ENCODE measurements around the gene DPP10. TPM values are rescaled to one million over a fixed set of nuclear protein-coding genes. Genes with fewer than 3 reads are reported as not detected.

DPP10 gene
- total and polyA plus RNA-seq, 4 experiments from 2014 or later, result not detected

- H3K4me3 Mint-ChIP-seq, result no peak overlapping the region
Measured at GRCh38 chr2:114426756-114427155, 15.7 kb upstream of the DPP10 start.

DNA sequence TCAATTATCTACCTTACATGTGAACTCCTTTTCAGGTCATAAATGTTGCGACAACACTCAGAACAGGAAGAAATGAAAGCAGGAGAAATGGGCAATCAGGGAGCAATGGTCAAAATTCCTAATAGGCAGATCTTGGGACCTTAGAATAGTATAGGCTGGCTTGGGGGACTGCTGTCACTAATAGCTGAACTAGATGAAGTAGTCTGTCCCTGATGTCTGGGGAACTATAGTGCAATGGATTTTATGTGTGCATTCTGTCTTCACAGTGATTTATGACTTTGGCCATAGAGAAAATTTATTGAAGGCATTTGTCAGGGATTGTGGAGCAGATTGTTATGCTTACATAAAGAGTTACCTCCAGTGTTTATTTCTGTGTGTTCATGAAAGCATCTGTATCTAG lies 6.1 kb upstream of the DPP10 start:
- H3K27me3 Mint-ChIP-seq, result peaks cover 0 to 7% of the 10 kb centered on the region in 2 donors
- ChIA-PET POLR2A (ENCODE audit: partially characterized antibody) (no interaction called here), CTCF (ENCODE audit: partially characterized antibody) (no interaction called here)
- H3K4me1 Mint-ChIP-seq, result no peaks in the 10 kb centered on the region
- H3K36me3 Mint-ChIP-seq, result no peaks in the 10 kb centered on the region
- no peaks in the 10 kb centered on the region for H3K36me3 ChIP-seq (ENCODE audit: insufficient read depth, low read length)
- no peak overlapping the region for H3K27ac ChIP-seq (ENCODE audit: low read depth, low read length)
- H3K9me3 ChIP-seq (ENCODE audit: control insufficient read depth in 1 of 2, low read length in 2 of 2), result no peaks in the 10 kb centered on the region
- no peak overlapping the region for H3K27ac Mint-ChIP-seq
- H3K27me3 ChIP-seq (ENCODE audit: insufficient read depth, low read length), result no peaks in the 10 kb centered on the region
- no peak overlapping the region for H3K4me3 ChIP-seq (ENCODE audit: low read length in 2 of 2)
- peaks cover 0 to 5% (median under 1%) of the 10 kb centered on the region in 8 donors for H3K9me3 Mint-ChIP-seq
- intact Hi-C loops (cut with micrococcal nuclease), result no loop called here
- no peaks in the 10 kb centered on the region for H3K4me1 ChIP-seq (ENCODE audit: insufficient read depth, low read length)
- H3K4me3 Mint-ChIP-seq, result no peak overlapping the region
- no peak for DNase-seq

More at GRCh38 chr2:114426756-114427155, 15.7 kb upstream of the DPP10 start:
- POLR2A ChIA-PET (ENCODE audit: partially characterized antibody), result no interaction called here
- CTCF ChIA-PET (ENCODE audit: partially characterized antibody), result no interaction called here
- no peaks in the 10 kb centered on the region for H3K4me1 ChIP-seq (ENCODE audit: insufficient read depth, low read length)
- no peaks in the 10 kb centered on the region for H3K36me3 Mint-ChIP-seq
- H3K27me3 ChIP-seq (ENCODE audit: insufficient read depth, low read length), result no peaks in the 10 kb centered on the region
- intact Hi-C loops (cut with micrococcal nuclease), result no loop called here
- peaks cover 0 to 4% (median 0%) of the 10 kb centered on the region in 8 donors for H3K9me3 Mint-ChIP-seq
- H3K4me3 ChIP-seq (ENCODE audit: low read length in 2 of 2), result no peak overlapping the region
- H3K27me3 Mint-ChIP-seq, result peaks cover 0 to 2% of the 10 kb centered on the region in 2 donors
- no peak for DNase-seq
- H3K27ac Mint-ChIP-seq, result no peak overlapping the region
- no peaks in the 10 kb centered on the region for H3K4me1 Mint-ChIP-seq
- no peak overlapping the region for H3K27ac ChIP-seq (ENCODE audit: low read depth, low read length)
- H3K36me3 ChIP-seq (ENCODE audit: insufficient read depth, low read length), result no peaks in the 10 kb centered on the region
- no peaks in the 10 kb centered on the region for H3K9me3 ChIP-seq (ENCODE audit: control insufficient read depth in 1 of 2, low read length in 2 of 2)

GRCh38 chr2:114446571-114446970 lies 4.1 kb downstream of the DPP10 start:
- Histone ChIP-seq H3K4me3 (ENCODE audit: low read length in 2 of 2) (no peak overlapping the region), H3K36me3 (ENCODE audit: insufficient read depth, low read length) (no peaks in the 10 kb centered on the region), H3K27ac (ENCODE audit: low read depth, low read length) (no peak overlapping the region), H3K9me3 (ENCODE audit: control insufficient read depth in 1 of 2, low read length in 2 of 2) (no peaks in the 10 kb centered on the region), H3K27me3 (ENCODE audit: insufficient read depth, low read length) (no peaks in the 10 kb centered on the region), H3K4me1 (ENCODE audit: insufficient read depth, low read length) (no peaks in the 10 kb centered on the region)
- no peak for DNase-seq
- Mint-ChIP-seq H3K9me3 (no peaks in the 10 kb centered on the region), H3K4me3 (no peak overlapping the region), H3K27me3 (no peaks in the 10 kb centered on the region), H3K36me3 (no peaks in the 10 kb centered on the region), H3K4me1 (no peaks in the 10 kb centered on the region), H3K27ac (no peak overlapping the region)
- CTCF ChIA-PET (ENCODE audit: partially characterized antibody), result no interaction called here
- intact Hi-C loops (cut with micrococcal nuclease), result no loop called here
- POLR2A ChIA-PET (ENCODE audit: partially characterized antibody), result no interaction called here

DNA sequence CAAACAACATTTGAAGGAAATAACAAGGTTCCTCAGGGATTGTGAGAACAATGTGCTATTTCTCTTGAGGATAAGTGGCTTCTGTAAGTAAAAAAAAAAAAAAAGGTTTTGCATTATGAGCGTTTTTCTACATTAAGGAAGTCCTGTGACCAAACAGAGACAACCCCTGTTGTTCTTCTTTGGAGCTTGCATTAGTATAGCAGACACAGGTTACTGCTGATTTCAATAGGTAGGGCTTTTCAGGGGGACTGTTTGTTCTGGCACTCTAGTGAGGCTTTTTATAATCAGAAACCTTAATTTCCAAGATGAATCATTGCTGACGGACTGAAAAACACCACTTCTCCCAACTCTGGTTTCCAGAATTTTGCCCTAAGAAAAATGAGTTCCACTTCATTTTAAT lies 8.2 kb downstream of the DPP10 start:
- CTCF ChIA-PET (ENCODE audit: partially characterized antibody), result no interaction called here
- POLR2A ChIA-PET (ENCODE audit: partially characterized antibody), result no interaction called here
- no peaks in the 10 kb centered on the region for H3K27me3 ChIP-seq (ENCODE audit: insufficient read depth, low read length)
- H3K27ac Mint-ChIP-seq, result no peak overlapping the region
- DNase-seq, result no peak
- H3K27me3 Mint-ChIP-seq, result peaks cover 0 to 3% of the 10 kb centered on the region in 2 donors
- H3K9me3 ChIP-seq (ENCODE audit: control insufficient read depth in 1 of 2, low read length in 2 of 2), result no peaks in the 10 kb centered on the region
- intact Hi-C loops (cut with micrococcal nuclease), result no loop called here
- H3K4me1 Mint-ChIP-seq, result no peaks in the 10 kb centered on the region
- no peaks in the 10 kb centered on the region for H3K36me3 Mint-ChIP-seq
- H3K4me3 ChIP-seq (ENCODE audit: low read length in 2 of 2), result no peak overlapping the region
- H3K9me3 Mint-ChIP-seq, result peaks cover 0 to 3% (median 0%) of the 10 kb centered on the region in 8 donors
- H3K4me3 Mint-ChIP-seq, result no peak overlapping the region
- no peak overlapping the region for H3K27ac ChIP-seq (ENCODE audit: low read depth, low read length)
- H3K36me3 ChIP-seq (ENCODE audit: insufficient read depth, low read length), result no peaks in the 10 kb centered on the region
- H3K4me1 ChIP-seq (ENCODE audit: insufficient read depth, low read length), result no peaks in the 10 kb centered on the region

- no peak overlapping the region for H3K27ac ChIP-seq (ENCODE audit: low read depth, low read length)
- H3K4me3 Mint-ChIP-seq, result no peak overlapping the region
- H3K4me1 Mint-ChIP-seq, result no peaks in the 10 kb centered on the region
- H3K36me3 ChIP-seq (ENCODE audit: insufficient read depth, low read length), result no peaks in the 10 kb centered on the region
- ChIA-PET CTCF (ENCODE audit: partially characterized antibody) (no interaction called here), POLR2A (ENCODE audit: partially characterized antibody) (no interaction called here)
- no peak overlapping the region for H3K4me3 ChIP-seq (ENCODE audit: low read length in 2 of 2)
- H3K27me3 ChIP-seq (ENCODE audit: insufficient read depth, low read length), result no peaks in the 10 kb centered on the region
- no peaks in the 10 kb centered on the region for H3K36me3 Mint-ChIP-seq
- H3K27ac Mint-ChIP-seq, result no peak overlapping the region
- DNase-seq, result no peak
- H3K9me3 Mint-ChIP-seq, result peaks cover 0 to 3% (median 0%) of the 10 kb centered on the region in 8 donors
- H3K9me3 ChIP-seq (ENCODE audit: control insufficient read depth in 1 of 2, low read length in 2 of 2), result no peaks in the 10 kb centered on the region
- intact Hi-C loops (cut with micrococcal nuclease), result no loop called here
- no peaks in the 10 kb centered on the region for H3K4me1 ChIP-seq (ENCODE audit: insufficient read depth, low read length)
- H3K27me3 Mint-ChIP-seq, result peaks cover 0 to 3% of the 10 kb centered on the region in 2 donors
Measured at GRCh38 chr2:114456566-114456965, 14.1 kb downstream of the DPP10 start.

DNA sequence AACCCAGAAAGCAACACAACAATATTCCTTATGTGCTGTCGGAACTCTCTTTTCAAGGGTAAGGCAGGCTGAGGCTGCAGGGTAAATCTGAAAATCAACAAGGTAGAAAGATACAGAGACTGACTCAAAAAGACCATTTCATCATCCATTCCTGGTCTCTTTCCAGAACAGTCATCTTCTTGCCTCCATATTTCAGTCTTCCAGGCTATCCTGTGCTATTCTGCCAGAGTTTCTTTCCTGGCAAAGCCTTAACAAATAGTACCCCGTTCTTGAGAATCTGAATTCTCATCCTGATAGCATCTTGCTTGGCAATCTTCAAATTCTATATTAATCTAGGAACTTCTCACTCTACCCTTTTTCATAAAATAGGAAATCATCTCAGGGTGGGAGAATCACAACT lies 15.5 kb downstream of the DPP10 start:
- POLR2A ChIA-PET (ENCODE audit: partially characterized antibody), result no interaction called here
- H3K27me3 Mint-ChIP-seq, result peaks cover 0 to 3% of the 10 kb centered on the region in 2 donors

DNA sequence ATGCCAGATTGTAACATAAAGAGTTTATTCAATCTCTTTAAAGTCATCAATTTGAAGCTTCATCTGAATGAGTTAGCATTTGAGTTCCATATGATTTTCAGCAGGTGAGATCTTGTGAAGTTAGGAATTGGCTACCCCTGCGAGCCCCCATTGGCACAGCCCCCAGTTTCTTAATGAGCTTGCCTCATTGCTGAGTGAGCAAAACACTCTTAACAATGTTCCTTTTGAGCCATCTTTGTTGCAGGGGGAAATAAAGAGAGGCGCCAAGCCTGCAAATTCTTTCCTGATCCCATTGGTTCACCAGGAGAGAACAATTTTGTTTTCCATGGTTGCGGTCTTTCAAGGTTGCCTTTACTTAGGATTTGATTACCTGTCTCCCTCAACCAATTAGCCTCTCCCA lies 18.7 kb downstream of the DPP10 start:
- Histone ChIP-seq H3K27me3 (ENCODE audit: insufficient read depth, low read length) (no peaks in the 10 kb centered on the region), H3K9me3 (ENCODE audit: control insufficient read depth in 1 of 2, low read length in 2 of 2) (no peaks in the 10 kb centered on the region), H3K4me3 (ENCODE audit: low read length in 2 of 2) (no peak overlapping the region), H3K4me1 (ENCODE audit: insufficient read depth, low read length) (no peaks in the 10 kb centered on the region), H3K36me3 (ENCODE audit: insufficient read depth, low read length) (no peaks in the 10 kb centered on the region), H3K27ac (ENCODE audit: low read depth, low read length) (no peak overlapping the region)
- DNase-seq, result no peak
- CTCF ChIA-PET (ENCODE audit: partially characterized antibody), result no interaction called here
- Mint-ChIP-seq H3K4me1 (no peaks in the 10 kb centered on the region), H3K36me3 (no peaks in the 10 kb centered on the region), H3K4me3 (no peak overlapping the region), H3K9me3 (peaks cover 0 to 3% (median 0%) of the 10 kb centered on the region in 8 donors), H3K27me3 (no peaks in the 10 kb centered on the region), H3K27ac (no peak overlapping the region)
- POLR2A ChIA-PET (ENCODE audit: partially characterized antibody), result no interaction called here
- intact Hi-C loops (cut with micrococcal nuclease), result no loop called here

More for the DNA sequence above, 15.5 kb downstream of the DPP10 start:
- no peaks in the 10 kb centered on the region for H3K27me3 ChIP-seq (ENCODE audit: insufficient read depth, low read length)
- Mint-ChIP-seq H3K27ac (no peak overlapping the region), H3K4me1 (no peaks in the 10 kb centered on the region), H3K36me3 (no peaks in the 10 kb centered on the region), H3K9me3 (peaks cover 0 to 3% (median 0%) of the 10 kb centered on the region in 8 donors), H3K4me3 (no peak overlapping the region)
- no peaks in the 10 kb centered on the region for H3K9me3 ChIP-seq (ENCODE audit: control insufficient read depth in 1 of 2, low read length in 2 of 2)
- CTCF ChIA-PET (ENCODE audit: partially characterized antibody), result no interaction called here
- no peak overlapping the region for H3K4me3 ChIP-seq (ENCODE audit: low read length in 2 of 2)
- DNase-seq, result no peak
- no peaks in the 10 kb centered on the region for H3K4me1 ChIP-seq (ENCODE audit: insufficient read depth, low read length)
- H3K36me3 ChIP-seq (ENCODE audit: insufficient read depth, low read length), result no peaks in the 10 kb centered on the region
- intact Hi-C loops (cut with micrococcal nuclease), result no loop called here
- no peak overlapping the region for H3K27ac ChIP-seq (ENCODE audit: low read depth, low read length)

Data from CD4-positive, alpha-beta memory T cell (primary cell).